ENCODE data around the gene SLX9.

Gene SLX9

GRCh38 chr21:44939532-44940115 is at the start of gene SLX9:
TSS of gene SLX9 (plus strand) at chr21:44940029. CDS start at chr21:44940058, 29 bp downstream.
- DNase-seq, result peak; percentile 37

- DNase-seq, result no peak
Observed at GRCh38 chr21:44890338-44890931, 49.4 kb upstream of the SLX9 start.

- no peak for DNase-seq
Observed at GRCh38 chr21:44890961-44891541, 48.8 kb upstream of the SLX9 start.

GRCh38 chr21:44891631-44892031 is 48.2 kb upstream of the SLX9 start:
- DNase-seq, result no peak

- no peak for DNase-seq
Observed at GRCh38 chr21:44892095-44892494, 47.7 kb upstream of the SLX9 start.

GRCh38 chr21:44892536-44893277 is 47.1 kb upstream of the SLX9 start:
- no peak for DNase-seq

GRCh38 chr21:44893278-44893556 is 46.6 kb upstream of the SLX9 start:
- DNase-seq, result no peak

- no peak for DNase-seq
Observed at GRCh38 chr21:44893948-44894656, 45.7 kb upstream of the SLX9 start.

- DNase-seq, result no peak
Observed at GRCh38 chr21:44894687-44895302, 45.0 kb upstream of the SLX9 start.

GRCh38 chr21:44895859-44896258 is 44.0 kb upstream of the SLX9 start:
- DNase-seq, result no peak

- DNase-seq, result no peak
Observed at GRCh38 chr21:44896561-44897286, 43.1 kb upstream of the SLX9 start.

GRCh38 chr21:44897326-44898010 is 42.4 kb upstream of the SLX9 start:
- no peak for DNase-seq

GRCh38 chr21:44898011-44898488 is 41.8 kb upstream of the SLX9 start:
- no peak for DNase-seq

GRCh38 chr21:44898851-44899767 is 40.7 kb upstream of the SLX9 start:
- DNase-seq, result no peak

GRCh38 chr21:44899768-44900558 is 39.9 kb upstream of the SLX9 start:
- no peak for DNase-seq

- no peak for DNase-seq
Observed at GRCh38 chr21:44900559-44901251, 39.1 kb upstream of the SLX9 start.

- DNase-seq, result no peak
Observed at GRCh38 chr21:44901391-44902074, 38.3 kb upstream of the SLX9 start.

All from NCI-H187 treated with DMSO at 0.1 percent for 48 hours (cell line).